Trophoblast cell (in vitro differentiated cells and primary cell): ENCODE measurements around the gene ACAP3.
A peak's percentile ranks its signal among the peaks of the same experiment; 100 is the strongest.

ENCODE experiments used
- DNase-seq, 2 donors: peaks; one replicate each; pipeline ENCODE4 v3.0.0-alpha.2; 2016
- H2AFZ ChIP-seq: 2 replicates; pipeline ENCODE4 v1.6.1; 2013; ENCODE audit warnings: low read length, moderate library complexity, mild to moderate bottlenecking; ENCODE audit not compliant: insufficient read depth, poor library complexity
- H2AK5ac ChIP-seq: 2 replicates; pipeline ENCODE4 v1.6.1; 2013; ENCODE audit warnings: mild to moderate bottlenecking, low read length
- H2BK120ac ChIP-seq: 2 replicates; pipeline ENCODE4 v1.6.1; 2013; ENCODE audit warnings: low read length, mild to moderate bottlenecking, moderate library complexity; ENCODE audit not compliant: insufficient read depth, poor library complexity
- H2BK12ac ChIP-seq: 2 replicates; pipeline ENCODE4 v1.6.1; 2013; ENCODE audit warnings: mild to moderate bottlenecking, low read length, moderate library complexity
- H2BK5ac ChIP-seq: 2 replicates; pipeline ENCODE4 v1.6.1; 2013; ENCODE audit warnings: low read length, low read depth, moderate library complexity, mild to moderate bottlenecking; ENCODE audit not compliant: poor library complexity
- H3K14ac ChIP-seq: 2 replicates; pipeline ENCODE4 v1.6.1; 2013; ENCODE audit warnings: mild to moderate bottlenecking, low read length
- H3K18ac ChIP-seq: 2 replicates; pipeline ENCODE4 v1.6.1; 2013; ENCODE audit warnings: mild to moderate bottlenecking, low read length
- H3K23ac ChIP-seq: 2 replicates; pipeline ENCODE4 v1.6.1; 2013; ENCODE audit warnings: low read length
- H3K27ac ChIP-seq: 2 replicates; pipeline ENCODE4 v1.5.1; 2013; ENCODE audit warnings: low read depth, mild to moderate bottlenecking, inconsistent platforms, low read length, moderate library complexity
- H3K27me3 ChIP-seq: 2 replicates; pipeline ENCODE4 v1.6.1; 2013; ENCODE audit warnings: inconsistent platforms, mild to moderate bottlenecking, low read length, moderate library complexity; ENCODE audit not compliant: insufficient read depth
- H3K36me3 ChIP-seq, 2 experiments: 1 replicate in 1 of 2; 2 replicates in 1 of 2; pipeline ENCODE4 v1.6.1; 2013; ENCODE audit warnings: low read length in 2 of 2, mild to moderate bottlenecking in 2 of 2, moderate library complexity in 1 of 2; ENCODE audit not compliant: insufficient read depth in 2 of 2, control insufficient read depth in 1 of 2
- H3K4ac ChIP-seq: 2 replicates; pipeline ENCODE4 v1.6.1; 2013; ENCODE audit warnings: low read depth, mild to moderate bottlenecking, low read length, moderate library complexity
- H3K4me1 ChIP-seq, 2 experiments: 1 replicate in 1 of 2; 2 replicates in 1 of 2; pipeline ENCODE4 v1.6.1; 2013; ENCODE audit warnings: low read length in 2 of 2, mild to moderate bottlenecking in 2 of 2, moderate library complexity in 1 of 2; ENCODE audit not compliant: insufficient read depth in 2 of 2, control insufficient read depth in 1 of 2
- H3K4me2 ChIP-seq: 2 replicates; pipeline ENCODE4 v1.6.1; 2013; ENCODE audit warnings: inconsistent platforms, mild to moderate bottlenecking, low read length, moderate library complexity
- H3K4me3 ChIP-seq: 2 replicates; pipeline ENCODE4 v1.5.1; 2013; ENCODE audit warnings: mild to moderate bottlenecking, low read depth, low read length, inconsistent platforms
- H3K79me1 ChIP-seq: one replicate; pipeline ENCODE4 v1.6.1; 2013; ENCODE audit warnings: low read length
- H3K79me2 ChIP-seq: 2 replicates; pipeline ENCODE4 v1.6.1; 2013; ENCODE audit warnings: low read length, mild to moderate bottlenecking; ENCODE audit not compliant: control insufficient read depth, insufficient read depth, poor library complexity
- H3K9ac ChIP-seq: 2 replicates; pipeline ENCODE4 v1.6.1; 2013; ENCODE audit warnings: mild to moderate bottlenecking, low read length
- H3K9me3 ChIP-seq: 2 replicates; pipeline ENCODE4 v1.6.1; 2013; ENCODE audit warnings: low read depth, mild to moderate bottlenecking, control low read depth, inconsistent platforms, low read length; ENCODE audit not compliant: insufficient read depth
- H4K12ac ChIP-seq: 2 replicates; pipeline ENCODE4 v1.6.1; 2013; ENCODE audit warnings: low read depth, mild to moderate bottlenecking, low read length, moderate library complexity
- H4K8ac ChIP-seq: 2 replicates; pipeline ENCODE4 v1.6.1; 2013; ENCODE audit warnings: low read depth, mild to moderate bottlenecking, low read length, moderate library complexity
- H4K91ac ChIP-seq: one replicate; pipeline ENCODE4 v1.6.1; 2013; ENCODE audit warnings: low read depth, mild to moderate bottlenecking, low read length, moderate library complexity
- WGBS: extraction: QIAGEN DNeasy Blood & Tissue Kit; methylation state at CpG from one replicate; pipeline ENCODE4 v1.1.7; 2013; ENCODE audit warnings: missing lambda C conversion rate; ENCODE audit not compliant: insufficient read length, insufficient coverage; ENCODE audit errors: extremely low coverage; 5-methylcytosine and 5-hydroxymethylcytosine counted together

ACAP3 gene

GRCh38 chr1:1255611-1256010 is 52.1 kb downstream of the ACAP3 start:
- Histone ChIP-seq H3K27me3 (no peaks in the 10 kb centered on the region), H3K79me2 (no peaks in the 10 kb centered on the region), H3K23ac (no peak overlapping the region), H2BK12ac (no peak overlapping the region), H3K4me3 (peak overlapping the region; percentile 29), H4K91ac (no peak overlapping the region), H3K9me3 (peaks cover 8% of the 10 kb centered on the region), H2AFZ (no peak overlapping the region), H3K14ac (no peak overlapping the region), H3K79me1 (peaks cover 4% of the 10 kb centered on the region), H4K8ac (no peak overlapping the region), H3K4ac (no peak overlapping the region), H2BK120ac (no peak overlapping the region), H3K4me2 (no peak overlapping the region), H3K18ac (no peak overlapping the region), H3K36me3 (peaks cover 69 to 77% of the 10 kb centered on the region in 2 experiments), H2BK5ac (no peak overlapping the region), H3K9ac (no peak overlapping the region), H4K12ac (no peak overlapping the region), H3K27ac (no peak overlapping the region), H2AK5ac (no peak overlapping the region), H3K4me1 (peaks cover 4% of the 10 kb centered on the region in 2 experiments)
- WGBS: no CpG with 5 or more reads among the region's 10 CpGs
- no peak for DNase-seq

- Histone ChIP-seq H3K79me2 (no peaks in the 10 kb centered on the region), H2BK120ac (no peak overlapping the region), H3K9me3 (peaks cover 8% of the 10 kb centered on the region), H3K9ac (no peak overlapping the region), H3K27me3 (no peaks in the 10 kb centered on the region), H4K12ac (no peak overlapping the region), H2AK5ac (no peak overlapping the region), H2BK12ac (no peak overlapping the region), H3K4me3 (no peak overlapping the region), H3K4me2 (no peak overlapping the region), H4K8ac (no peak overlapping the region), H2BK5ac (no peak overlapping the region), H3K36me3 (peaks cover 63 to 72% of the 10 kb centered on the region in 2 experiments), H3K18ac (no peak overlapping the region), H2AFZ (no peak overlapping the region), H3K79me1 (peaks cover 6% of the 10 kb centered on the region), H3K27ac (no peak overlapping the region), H3K4me1 (peaks cover 6% of the 10 kb centered on the region in 2 experiments), H3K23ac (no peak overlapping the region), H3K14ac (no peak overlapping the region), H3K4ac (no peak overlapping the region), H4K91ac (no peak overlapping the region)
- WGBS: no CpG with 5 or more reads among the region's 26 CpGs
- DNase-seq: no peak
Observed at GRCh38 chr1:1255078-1255477, 52.7 kb downstream of the ACAP3 start.

GRCh38 chr1:1254667-1254998 is 53.1 kb downstream of the ACAP3 start:
- H3K9ac ChIP-seq: no peak overlapping the region
- H3K18ac ChIP-seq: no peak overlapping the region
- no peak overlapping the region for H3K4me3 ChIP-seq
- no peak overlapping the region for H2BK5ac ChIP-seq
- H3K79me1 ChIP-seq: peaks cover 6% of the 10 kb centered on the region
- H3K23ac ChIP-seq: no peak overlapping the region
- WGBS: no CpG with 5 or more reads among the region's 21 CpGs
- no peak overlapping the region for H2AK5ac ChIP-seq
- H3K79me2 ChIP-seq: no peaks in the 10 kb centered on the region
- peaks cover 60 to 67% of the 10 kb centered on the region in 2 experiments for H3K36me3 ChIP-seq
- H4K91ac ChIP-seq: no peak overlapping the region
- H3K14ac ChIP-seq: no peak overlapping the region
- H4K12ac ChIP-seq: no peak overlapping the region
- H4K8ac ChIP-seq: no peak overlapping the region
- DNase-seq: no peak
- no peak overlapping the region for H2BK12ac ChIP-seq
- no peak overlapping the region for H3K27ac ChIP-seq
- H3K4ac ChIP-seq: no peak overlapping the region
- peaks cover 6% of the 10 kb centered on the region in 2 experiments for H3K4me1 ChIP-seq
- no peak overlapping the region for H2AFZ ChIP-seq
- no peak overlapping the region for H2BK120ac ChIP-seq
- peaks cover 8% of the 10 kb centered on the region for H3K9me3 ChIP-seq
- H3K27me3 ChIP-seq: no peaks in the 10 kb centered on the region
- no peak overlapping the region for H3K4me2 ChIP-seq

GRCh38 chr1:1253972-1254666 is 53.6 kb downstream of the ACAP3 start:
- Histone ChIP-seq H4K8ac (no peak overlapping the region), H3K27me3 (no peaks in the 10 kb centered on the region), H3K23ac (no peak overlapping the region), H4K91ac (no peak overlapping the region), H3K4me2 (no peak overlapping the region), H3K27ac (no peak overlapping the region), H2AFZ (no peak overlapping the region), H3K4me1 (peaks cover 6% of the 10 kb centered on the region in 2 experiments), H2BK5ac (no peak overlapping the region), H3K4me3 (no peak overlapping the region), H3K9ac (no peak overlapping the region), H3K36me3 (peaks cover 57 to 63% of the 10 kb centered on the region in 2 experiments), H2BK120ac (no peak overlapping the region), H3K9me3 (peaks cover 7% of the 10 kb centered on the region), H2BK12ac (no peak overlapping the region), H3K79me2 (no peaks in the 10 kb centered on the region), H4K12ac (no peak overlapping the region), H3K14ac (no peak overlapping the region), H3K4ac (no peak overlapping the region), H3K79me1 (peaks cover 6% of the 10 kb centered on the region), H2AK5ac (no peak overlapping the region), H3K18ac (no peak overlapping the region)
- no CpG with 5 or more reads among the region's 50 CpGs for WGBS
- DNase-seq: no peak
